Measurements from ENCODE around the gene ST6GAL1.

The ST6GAL1 gene

GRCh38 chr3:187120326-187120725 lies 190.0 kb downstream of the ST6GAL1 start:
- TF ChIP-seq CTCF (conservative IDR thresholded peaks at IDR 0.05; ENCODE audit: low read depth) = no peak
- no peak overlapping the region for H3K27ac ChIP-seq
- ChIA-PET POLR2A (ENCODE audit: low non-redundant PET) (no interaction called here), CTCF (interaction anchor here (0.7 kb wide), 1 partner anchor 922 kb away, joined by 3 read pairs; no protein-coding TSS in a partner anchor)
- no peak for DNase-seq (ENCODE audit: low spot score)

GRCh38 chr3:187122261-187122660 lies 191.9 kb downstream of the ST6GAL1 start:
- no peak for DNase-seq (ENCODE audit: low spot score)
- no peak for TF ChIP-seq CTCF (conservative IDR thresholded peaks at IDR 0.05; ENCODE audit: low read depth)
- CTCF ChIA-PET = interaction anchor here (0.6 kb wide), 1 partner anchor 43 kb away, joined by 3 read pairs; no protein-coding TSS in a partner anchor
- no peak overlapping the region for H3K27ac ChIP-seq
- POLR2A ChIA-PET (ENCODE audit: low non-redundant PET) = no interaction called here

- ChIA-PET POLR2A (ENCODE audit: low non-redundant PET) (no interaction called here), CTCF (no interaction called here)
- TF ChIP-seq CTCF (conservative IDR thresholded peaks at IDR 0.05; ENCODE audit: low read depth) = no peak
- H3K27ac ChIP-seq = no peak overlapping the region
- no peak for DNase-seq (ENCODE audit: low spot score)
Measured at GRCh38 chr3:187125319-187126031, 195.1 kb downstream of the ST6GAL1 start.

All from RWPE1 (cell line).